ENCODE results near the gene TNIP3.
"Not testable (repeated sequence)": the region's sequence is repeated elsewhere in the genome, so short reads cannot be mapped to it uniquely, and the experiment has no call there.

Gene TNIP3

GRCh38 chr4:121164291-121164690 lies at the start of gene TNIP3:
Gene TNIP3, minus strand, starts transcription at chr4:121164321. Its CDS starts 196 bp downstream, at chr4:121164125.
- no peak for DNase-seq

- DNase-seq = no peak
These were observed 48.7 kb upstream of the TNIP3 start for GRCh38 chr4:121212806-121213205.

GRCh38 chr4:121209171-121209570 lies 45.0 kb upstream of the TNIP3 start:
- DNase-seq = no peak

- DNase-seq = no peak
These were observed 44.3 kb upstream of the TNIP3 start for GRCh38 chr4:121208244-121209007.

GRCh38 chr4:121205777-121206176 lies 41.7 kb upstream of the TNIP3 start:
- not testable (repeated sequence) for DNase-seq

- no peak for DNase-seq
These were observed 36.8 kb upstream of the TNIP3 start for GRCh38 chr4:121200795-121201472.

GRCh38 chr4:121199742-121200561 lies 35.8 kb upstream of the TNIP3 start:
- DNase-seq = no peak

GRCh38 chr4:121198251-121198650 lies 34.1 kb upstream of the TNIP3 start:
- DNase-seq = no peak

- DNase-seq = no peak
These were observed 31.5 kb upstream of the TNIP3 start for GRCh38 chr4:121195649-121196048.

GRCh38 chr4:121192480-121192879 lies 28.4 kb upstream of the TNIP3 start:
- DNase-seq = peak; percentile 0

GRCh38 chr4:121192013-121192412 lies 27.9 kb upstream of the TNIP3 start:
- no peak for DNase-seq

GRCh38 chr4:121191361-121191760 lies 27.2 kb upstream of the TNIP3 start:
- no peak for DNase-seq

GRCh38 chr4:121190389-121190788 lies 26.3 kb upstream of the TNIP3 start:
- DNase-seq = no peak

GRCh38 chr4:121189326-121190215 lies 25.4 kb upstream of the TNIP3 start:
- no peak for DNase-seq

GRCh38 chr4:121187206-121187605 lies 23.1 kb upstream of the TNIP3 start:
- no peak for DNase-seq

GRCh38 chr4:121185960-121186359 lies 21.8 kb upstream of the TNIP3 start:
- DNase-seq = no peak

- DNase-seq = no peak
These were observed 19.9 kb upstream of the TNIP3 start for GRCh38 chr4:121183989-121184388.

GRCh38 chr4:121183361-121183760 lies 19.2 kb upstream of the TNIP3 start:
- no peak for DNase-seq

GRCh38 chr4:121182296-121182695 lies 18.2 kb upstream of the TNIP3 start:
- no peak for DNase-seq

GRCh38 chr4:121181493-121181892 lies 17.4 kb upstream of the TNIP3 start:
- no peak for DNase-seq

- DNase-seq = no peak
These were observed 16.4 kb upstream of the TNIP3 start for GRCh38 chr4:121180558-121180957.

All from NCI-H2029 treated with DMSO at 0.1 percent for 48 hours (cell line).